Ishikawa (cell line): ENCODE results near the gene ADM2.

Source experiments
- CEBPB ChIP-seq: IDR thresholded peaks from 2 replicates; pipeline ENCODE4 v1.6.1; 2012
- CREB1 ChIP-seq: IDR thresholded peaks from 2 replicates; pipeline ENCODE4 v1.6.1; 2012; ENCODE audit warnings: low read depth
- TAF1 ChIP-seq: IDR thresholded peaks from 2 replicates; pipeline ENCODE4 v1.6.1; 2012; ENCODE audit warnings: low read depth, mild to moderate bottlenecking
- YY1 ChIP-seq: IDR thresholded peaks from 2 replicates; pipeline ENCODE4 v1.6.1; 2012; ENCODE audit warnings: low read depth

DNA sequence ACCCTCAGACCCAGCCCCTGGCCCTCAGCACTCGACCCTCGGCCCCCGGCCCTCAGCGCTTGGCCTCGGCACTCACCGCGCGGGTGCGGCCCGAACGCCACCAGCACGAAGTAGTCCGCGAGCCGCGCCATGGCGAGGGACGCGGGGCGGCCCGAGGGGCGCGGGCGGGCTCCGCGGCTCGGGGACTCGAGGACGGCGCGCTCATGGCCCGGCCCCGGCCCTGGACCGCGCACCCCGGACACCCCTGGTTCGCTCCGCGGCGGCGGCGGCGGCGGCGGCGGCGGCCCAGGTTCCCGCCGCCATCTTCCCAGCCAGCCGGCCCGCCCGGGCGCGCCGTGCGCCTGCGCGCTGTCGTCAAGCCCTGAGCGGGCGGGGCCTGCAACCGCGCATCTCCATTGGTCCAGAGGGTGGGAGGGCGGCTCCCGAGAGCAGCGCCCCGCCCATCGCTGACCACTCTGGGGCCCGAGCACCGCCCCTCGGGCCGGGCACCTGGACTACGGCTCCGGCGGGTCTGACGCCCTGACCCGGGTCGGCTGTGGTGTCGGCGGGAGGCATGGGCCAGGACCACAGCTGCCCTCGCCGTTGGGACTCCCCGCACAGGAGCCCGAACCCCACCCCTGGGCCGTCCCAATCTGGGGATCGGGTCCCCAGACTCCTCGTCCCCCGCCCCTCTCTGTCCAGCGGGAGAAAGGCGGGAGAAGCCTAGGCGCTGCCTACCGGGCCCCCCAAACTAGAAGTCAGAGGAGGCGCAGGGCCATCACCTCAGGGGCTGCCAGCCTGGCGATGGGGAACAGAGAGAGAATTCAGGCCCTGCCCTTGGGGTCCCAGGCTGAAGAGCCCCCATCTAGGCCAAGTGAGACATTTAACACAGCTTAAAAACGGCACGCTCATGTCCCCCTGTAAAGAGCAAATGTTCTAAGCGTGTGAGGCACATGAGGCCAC is 6.4 kb upstream of the ADM2 start, which contains the start of gene SBF1:
- peak; percentile 82 for TF ChIP-seq YY1
- no peak for TF ChIP-seq CREB1
- peak; percentile 54; the same call in 1 of the 2 replicates for TF ChIP-seq TAF1
- TF ChIP-seq CEBPB = no peak
